ENCODE results near the gene ZAP70. TPM values are rescaled to one million over a fixed set of nuclear protein-coding genes. Genes with fewer than 3 reads are reported as not detected.
"Not testable (repeated sequence)": the region's sequence is repeated elsewhere in the genome, so short reads cannot be mapped to it uniquely, and the experiment has no call there.

ZAP70 gene
- polyA plus RNA-seq, 2 of the 4 experiments (the other 2 are of a cell fraction): 0.10 TPM; not detected in 1

GRCh38 chr2:97675430-97676113 is 37.8 kb upstream of the ZAP70 start:
- no peak overlapping the region for H3K4me3 ChIP-seq
- DNase-seq (ENCODE audit: low read depth in 1 of 2, low spot score in 1 of 2) (no peak), FAIRE-seq (no peak), ATAC-seq (no peak)
- no peaks in the 10 kb centered on the region for H3K4me1 ChIP-seq
- ChIA-PET CTCF (interaction anchor here (1.0 to 3.6 kb wide), 2 partner anchors 21 to 25 kb away, joined by 5 to 19 read pairs; no protein-coding TSS in a partner anchor), POLR2A (interaction anchor here (1.0 to 1.2 kb wide), 2 partner anchors 11 to 30 kb away, joined by 3 read pairs; partner anchors contain the start of genes ACTR1B and COX5B)
- TF ChIP-seq, protein P1, sequence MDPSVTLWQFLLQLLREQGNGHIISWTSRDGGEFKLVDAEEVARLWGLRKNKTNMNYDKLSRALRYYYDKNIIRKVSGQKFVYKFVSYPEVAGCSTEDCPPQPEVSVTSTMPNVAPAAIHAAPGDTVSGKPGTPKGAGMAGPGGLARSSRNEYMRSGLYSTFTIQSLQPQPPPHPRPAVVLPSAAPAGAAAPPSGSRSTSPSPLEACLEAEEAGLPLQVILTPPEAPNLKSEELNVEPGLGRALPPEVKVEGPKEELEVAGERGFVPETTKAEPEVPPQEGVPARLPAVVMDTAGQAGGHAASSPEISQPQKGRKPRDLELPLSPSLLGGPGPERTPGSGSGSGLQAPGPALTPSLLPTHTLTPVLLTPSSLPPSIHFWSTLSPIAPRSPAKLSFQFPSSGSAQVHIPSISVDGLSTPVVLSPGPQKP (IDR thresholded peaks at IDR 0.05; ENCODE audit: low read depth, low read length): no peak
- no peak for TF ChIP-seq JUNB (IDR thresholded peaks at IDR 0.05)
- TF ChIP-seq CHD2 (IDR thresholded peaks at IDR 0.05; ENCODE audit: low read length, partially characterized antibody): no peak
- no peak for TF ChIP-seq NPAS2 (CRISPR knock-in tag; IDR thresholded peaks at IDR 0.05; ENCODE audit: borderline replicate concordance)
- TF ChIP-seq KDM1A (IDR thresholded peaks at IDR 0.05; ENCODE audit: low read depth): no peak
- no peak for TF ChIP-seq POLR2AphosphoS2 (conservative IDR thresholded peaks at IDR 0.05; ENCODE audit: low read length)
- no peak overlapping the region for H3K27ac ChIP-seq
- H3K9me3 ChIP-seq: no peaks in the 10 kb centered on the region; the same call in 2 of the 3 replicates
- H3K4me2 ChIP-seq: no peak overlapping the region
- WGBS (ENCODE audit: missing lambda C conversion rate): 34% methylated on average over 5 of the region's 5 CpGs

DNA sequence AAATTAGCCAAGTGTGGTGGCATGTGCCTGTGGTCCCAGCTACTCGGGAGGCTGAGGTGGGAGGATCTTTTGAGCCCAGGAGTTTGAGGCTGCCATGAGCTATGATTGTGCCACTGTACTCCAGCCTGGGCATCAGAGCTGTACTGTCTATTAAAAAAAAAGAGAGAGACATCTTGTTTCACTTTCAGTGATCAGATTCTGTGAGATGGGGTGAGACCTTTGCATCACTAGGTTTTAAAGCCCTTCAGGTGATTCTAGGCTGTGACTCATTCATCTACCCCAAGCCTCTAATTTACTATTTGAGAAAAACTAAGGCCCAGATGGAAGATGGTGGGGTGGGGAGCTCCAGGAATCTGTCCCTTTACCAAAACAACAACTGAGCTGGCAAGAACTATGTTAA is 36.8 kb upstream of the ZAP70 start:
- no peak overlapping the region for H3K4me3 ChIP-seq
- H3K27ac ChIP-seq: no peak overlapping the region
- FAIRE-seq: no peak
- H3K4me2 ChIP-seq: no peak overlapping the region
- H3K9me3 ChIP-seq: no peaks in the 10 kb centered on the region; the same call in 2 of the 3 replicates
- DNase-seq (ENCODE audit: low read depth in 1 of 2, low spot score in 1 of 2): no peak
- ChIA-PET POLR2A (interaction anchor here (1.2 kb wide), 1 partner anchor 31 kb away, joined by 3 read pairs; the partner anchor contains the start of gene COX5B), CTCF (interaction anchor here (1.0 to 3.6 kb wide), 3 partner anchors 20 to 86 kb away, joined by 3 to 19 read pairs (median 4); no protein-coding TSS in a partner anchor)
- no peak for TF ChIP-seq NPAS2 (CRISPR knock-in tag; IDR thresholded peaks at IDR 0.05; ENCODE audit: borderline replicate concordance)
- TF ChIP-seq HES2 (IDR thresholded peaks at IDR 0.05): no peak
- TF ChIP-seq KDM1A (IDR thresholded peaks at IDR 0.05; ENCODE audit: low read depth): no peak
- TF ChIP-seq POLR2A (IDR thresholded peaks at IDR 0.05; ENCODE audit: low read length): no peak
- TF ChIP-seq HOXB5 (CRISPR knock-in tag; IDR thresholded peaks at IDR 0.05): no peak
- TF ChIP-seq ZFP36 (IDR thresholded peaks at IDR 0.05; ENCODE audit: borderline replicate concordance, partially characterized antibody): no peak
- TF ChIP-seq MAFK (IDR thresholded peaks at IDR 0.05; ENCODE audit: partially characterized antibody): no peak
- TF ChIP-seq NFE2L2 (conservative IDR thresholded peaks at IDR 0.05; ENCODE audit: low read length): no peak
- WGBS (ENCODE audit: missing lambda C conversion rate): 50% methylated on average over 1 of the region's 1 CpG
- no peak for ATAC-seq
- no peaks in the 10 kb centered on the region for H3K4me1 ChIP-seq

GRCh38 chr2:97677480-97677879 is 35.9 kb upstream of the ZAP70 start:
- FAIRE-seq (no peak), ATAC-seq (no peak), DNase-seq (ENCODE audit: low read depth in 1 of 2, low spot score in 1 of 2) (no peak)
- Histone ChIP-seq H3K27ac (no peak overlapping the region), H3K4me2 (no peak overlapping the region), H3K4me3 (no peak overlapping the region), H3K9me3 (no peaks in the 10 kb centered on the region; the same call in 2 of the 3 replicates), H3K4me1 (no peaks in the 10 kb centered on the region)
- CTCF ChIA-PET: interaction anchor here (1.0 to 3.6 kb wide), 3 partner anchors 19 to 87 kb away, joined by 3 to 19 read pairs (median 4); no protein-coding TSS in a partner anchor
- 71% methylated on average over 2 of the region's 2 CpGs for WGBS (ENCODE audit: missing lambda C conversion rate)
- POLR2A ChIA-PET: interaction anchor here (0.6 kb wide), 1 partner anchor 32 kb away, joined by 3 read pairs; the partner anchor contains the start of gene COX5B
- TF ChIP-seq RFX5 (IDR thresholded peaks at IDR 0.05) (no peak), EHF (CRISPR knock-in tag; IDR thresholded peaks at IDR 0.05) (no peak)

DNA sequence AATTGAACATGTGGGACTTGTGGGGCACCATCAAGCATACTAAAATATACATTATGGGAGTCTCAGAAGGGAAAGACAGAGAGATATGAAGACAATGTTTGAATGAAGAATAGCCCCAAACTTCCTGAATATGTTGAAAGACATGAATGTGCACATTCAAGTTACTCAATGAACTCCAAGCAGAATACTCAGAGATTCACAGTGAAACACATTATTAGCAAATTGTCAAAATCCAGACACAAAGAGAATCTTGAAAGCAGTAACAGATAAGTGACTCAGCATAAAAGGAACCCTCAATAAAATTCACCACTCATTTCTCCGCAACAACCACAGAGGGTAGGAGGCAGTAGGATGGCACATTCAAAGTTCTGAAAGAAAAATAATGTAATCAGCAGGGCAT is 35.1 kb upstream of the ZAP70 start:
- TF ChIP-seq HES2 (IDR thresholded peaks at IDR 0.05) (no peak), MAFK (IDR thresholded peaks at IDR 0.05; ENCODE audit: partially characterized antibody) (peak; percentile 84), NFE2L2 (conservative IDR thresholded peaks at IDR 0.05; ENCODE audit: low read length) (peak; percentile 78), SMC3 (IDR thresholded peaks at IDR 0.05) (no peak), ESRRA (IDR thresholded peaks at IDR 0.05; ENCODE audit: borderline replicate concordance, low read length) (no peak)
- no peak for FAIRE-seq
- Histone ChIP-seq H3K4me2 (no peak overlapping the region), H3K4me3 (no peak overlapping the region), H3K4me1 (no peaks in the 10 kb centered on the region), H3K27ac (no peak overlapping the region), H3K9me3 (no peaks in the 10 kb centered on the region; the same call in 2 of the 3 replicates)
- no peak for DNase-seq (ENCODE audit: low read depth in 1 of 2, low spot score in 1 of 2)
- POLR2A ChIA-PET: no interaction called here
- CTCF ChIA-PET: interaction anchor here (1.5 kb wide), 1 partner anchor 13 kb away, joined by 4 read pairs; no protein-coding TSS in a partner anchor
- 100% methylated on average over 1 of the region's 1 CpG for WGBS (ENCODE audit: missing lambda C conversion rate)
- ATAC-seq: no peak

DNA sequence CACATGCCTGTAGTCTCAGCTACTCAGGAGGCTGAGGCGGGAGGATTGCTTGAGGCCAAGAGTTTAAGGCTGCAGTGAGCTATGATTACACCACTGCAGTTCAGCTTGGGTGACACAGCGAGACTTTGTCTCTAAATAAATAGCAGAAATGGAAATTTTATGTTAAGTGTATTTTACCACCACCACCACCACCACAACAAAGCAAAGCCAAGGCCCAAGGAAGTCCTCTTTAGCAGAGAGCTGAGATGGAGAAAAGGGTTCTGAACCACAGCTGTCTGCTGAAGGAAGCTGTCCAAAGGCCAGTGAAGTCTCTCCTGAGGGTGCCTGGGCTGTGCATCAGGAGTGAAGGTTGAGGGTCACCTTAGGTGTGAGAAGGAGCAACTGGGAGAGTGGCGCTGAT is 26.1 kb upstream of the ZAP70 start:
- POLR2A ChIA-PET; H3K4me1 ChIP-seq; H3K4me3 ChIP-seq; H3K4me2 ChIP-seq; FAIRE-seq; CTCF ChIA-PET; H3K9me3 ChIP-seq; H3K27ac ChIP-seq; ATAC-seq; DNase-seq (ENCODE audit: low read depth in 1 of 2, low spot score in 1 of 2): not testable (repeated sequence)
- WGBS (ENCODE audit: missing lambda C conversion rate): 84% methylated on average over 2 of the region's 3 CpGs

Measured in A549 (cell line).